ENCODE measurements around the gene SLC23A2.

SLC23A2 gene

DNA sequence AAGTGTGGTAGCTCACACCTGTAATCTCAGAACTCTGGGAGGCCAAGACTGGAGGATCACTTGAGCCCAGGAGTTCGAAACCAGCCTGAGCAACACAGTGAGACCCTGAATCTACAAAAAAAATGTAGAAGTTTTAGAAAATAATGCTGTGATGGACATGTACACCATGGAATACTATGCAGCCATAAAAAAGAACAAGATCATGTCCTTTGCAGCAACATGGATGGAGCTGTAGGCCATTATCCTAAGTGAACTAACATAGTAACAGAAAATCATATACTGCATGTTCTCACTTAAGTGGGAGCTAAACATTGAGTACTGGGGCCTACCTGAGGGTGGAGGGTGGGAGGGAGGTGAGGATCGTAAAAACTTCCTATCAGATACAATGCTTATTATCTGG is 168.8 kb downstream of the SLC23A2 start:
- H3K9me3 ChIP-seq (ENCODE audit: control insufficient read depth, low read length), result no peaks in the 10 kb centered on the region
- H3K4me1 ChIP-seq (ENCODE audit: control insufficient read depth, insufficient read depth, low read length, poor library complexity, severe bottlenecking), result peaks cover 10% of the 10 kb centered on the region
- H3K36me3 ChIP-seq (ENCODE audit: control insufficient read depth, insufficient read depth, low read length), result no peaks in the 10 kb centered on the region
- WGBS, 2 experiments (ENCODE audit: insufficient coverage in 2 of 2), result 40 to 80% methylated on average over 1 of the region's 2 CpGs
- H3K4me3 ChIP-seq (ENCODE audit: extremely low read depth, insufficient read depth, low read length, poor library complexity, severe bottlenecking), result no peak overlapping the region
- no peak overlapping the region for H3K27ac ChIP-seq (ENCODE audit: low read depth, low read length, severe bottlenecking)

DNA sequence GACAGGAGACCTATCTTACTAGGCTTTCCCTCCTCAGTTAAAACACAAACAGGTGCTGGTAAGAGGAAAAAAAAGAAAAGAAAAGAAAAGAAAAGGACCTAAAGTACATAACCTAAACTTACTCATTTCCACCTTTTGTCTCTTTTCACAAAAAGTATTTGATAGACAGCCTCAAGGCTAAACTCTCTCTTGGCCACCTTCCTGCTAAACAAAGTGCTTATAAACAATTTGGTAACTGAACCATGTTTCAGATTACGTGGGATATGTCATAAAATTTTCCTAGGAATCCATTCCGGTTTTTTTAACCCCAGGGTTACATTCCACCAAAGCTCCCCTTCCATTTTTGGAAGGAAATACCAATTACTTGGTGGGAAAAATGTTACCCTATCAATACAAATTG is 170.6 kb downstream of the SLC23A2 start:
- no peak overlapping the region for H3K27ac ChIP-seq (ENCODE audit: low read depth, low read length, severe bottlenecking)
- H3K4me1 ChIP-seq (ENCODE audit: control insufficient read depth, insufficient read depth, low read length, poor library complexity, severe bottlenecking), result peaks cover 5% of the 10 kb centered on the region
- H3K4me3 ChIP-seq (ENCODE audit: extremely low read depth, insufficient read depth, low read length, poor library complexity, severe bottlenecking), result no peak overlapping the region
- no peaks in the 10 kb centered on the region for H3K36me3 ChIP-seq (ENCODE audit: control insufficient read depth, insufficient read depth, low read length)
- no peaks in the 10 kb centered on the region for H3K9me3 ChIP-seq (ENCODE audit: control insufficient read depth, low read length)
- 86% methylated on average over 1 of the region's 2 CpGs; no CpG with 5 or more reads in 1 of the 2 experiments for WGBS, 2 experiments (ENCODE audit: insufficient coverage in 2 of 2)

DNA sequence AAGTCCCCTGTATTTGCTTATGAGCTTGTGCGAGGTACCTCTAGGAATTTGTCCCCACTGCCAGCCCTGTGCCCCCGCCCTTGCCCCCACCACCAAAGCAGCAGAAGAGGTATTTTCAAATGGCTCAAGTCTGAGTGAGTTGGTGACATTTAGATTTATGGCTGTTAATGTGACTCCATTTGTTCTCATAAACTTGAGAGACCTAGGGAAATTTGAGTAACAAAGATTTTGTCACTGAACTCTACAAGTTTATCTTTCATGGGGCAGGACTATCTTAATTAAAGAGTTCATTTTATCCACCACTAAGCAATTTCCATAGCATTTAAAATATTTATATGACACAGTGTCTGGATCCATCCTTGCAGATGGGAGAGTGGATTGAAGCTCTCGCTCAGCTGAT is 171.1 kb downstream of the SLC23A2 start:
- Histone ChIP-seq H3K4me3 (ENCODE audit: extremely low read depth, insufficient read depth, low read length, poor library complexity, severe bottlenecking) (no peak overlapping the region), H3K9me3 (ENCODE audit: control insufficient read depth, low read length) (no peaks in the 10 kb centered on the region), H3K27ac (ENCODE audit: low read depth, low read length, severe bottlenecking) (no peak overlapping the region), H3K4me1 (ENCODE audit: control insufficient read depth, insufficient read depth, low read length, poor library complexity, severe bottlenecking) (peaks cover 2% of the 10 kb centered on the region), H3K36me3 (ENCODE audit: control insufficient read depth, insufficient read depth, low read length) (no peaks in the 10 kb centered on the region)
- 65 to 83% methylated on average over 1 to 2 of the region's 3 CpGs for WGBS, 2 experiments (ENCODE audit: insufficient coverage in 2 of 2)

DNA sequence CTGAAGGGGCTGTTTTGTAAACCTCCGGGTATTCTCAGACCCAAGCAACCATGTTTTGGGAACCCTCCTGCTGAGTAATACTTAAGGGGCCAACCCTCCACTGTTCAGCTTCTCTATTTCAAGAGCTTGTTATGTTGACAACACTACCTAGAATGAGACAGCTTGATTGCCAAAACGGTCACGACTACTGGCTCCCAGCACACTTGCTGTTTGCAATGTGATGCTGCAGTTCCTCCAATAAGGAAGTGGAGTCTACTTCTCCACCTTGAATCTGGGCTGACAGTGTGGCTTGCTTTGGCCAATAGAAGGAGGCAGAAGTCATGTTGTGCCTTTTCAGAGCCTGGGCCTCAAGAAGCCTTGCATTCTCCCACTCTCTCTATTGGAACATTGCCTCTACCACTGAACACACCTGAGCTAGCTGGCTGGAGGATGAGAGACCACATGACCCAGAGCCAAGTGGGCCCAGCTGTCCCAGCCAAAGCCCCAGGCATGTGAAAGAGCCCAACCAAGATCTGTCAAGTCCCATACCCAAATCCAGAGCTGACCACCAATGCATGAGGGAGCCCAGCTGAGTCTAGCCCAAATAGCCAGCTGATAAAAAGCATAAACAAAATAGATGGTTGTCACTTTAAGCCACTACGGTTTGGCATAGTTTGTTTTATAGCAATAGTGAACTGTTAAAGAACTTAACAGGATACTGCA is 171.6 kb downstream of the SLC23A2 start:
- no peaks in the 10 kb centered on the region for H3K36me3 ChIP-seq (ENCODE audit: control insufficient read depth, insufficient read depth, low read length)
- H3K4me3 ChIP-seq (ENCODE audit: extremely low read depth, insufficient read depth, low read length, poor library complexity, severe bottlenecking), result no peak overlapping the region
- H3K27ac ChIP-seq (ENCODE audit: low read depth, low read length, severe bottlenecking), result no peak overlapping the region
- peaks cover under 1% of the 10 kb centered on the region for H3K4me1 ChIP-seq (ENCODE audit: control insufficient read depth, insufficient read depth, low read length, poor library complexity, severe bottlenecking)
- H3K9me3 ChIP-seq (ENCODE audit: control insufficient read depth, low read length), result no peaks in the 10 kb centered on the region
- 63 to 81% methylated on average over 3 to 4 of the region's 4 CpGs for WGBS, 2 experiments (ENCODE audit: insufficient coverage in 2 of 2)

DNA sequence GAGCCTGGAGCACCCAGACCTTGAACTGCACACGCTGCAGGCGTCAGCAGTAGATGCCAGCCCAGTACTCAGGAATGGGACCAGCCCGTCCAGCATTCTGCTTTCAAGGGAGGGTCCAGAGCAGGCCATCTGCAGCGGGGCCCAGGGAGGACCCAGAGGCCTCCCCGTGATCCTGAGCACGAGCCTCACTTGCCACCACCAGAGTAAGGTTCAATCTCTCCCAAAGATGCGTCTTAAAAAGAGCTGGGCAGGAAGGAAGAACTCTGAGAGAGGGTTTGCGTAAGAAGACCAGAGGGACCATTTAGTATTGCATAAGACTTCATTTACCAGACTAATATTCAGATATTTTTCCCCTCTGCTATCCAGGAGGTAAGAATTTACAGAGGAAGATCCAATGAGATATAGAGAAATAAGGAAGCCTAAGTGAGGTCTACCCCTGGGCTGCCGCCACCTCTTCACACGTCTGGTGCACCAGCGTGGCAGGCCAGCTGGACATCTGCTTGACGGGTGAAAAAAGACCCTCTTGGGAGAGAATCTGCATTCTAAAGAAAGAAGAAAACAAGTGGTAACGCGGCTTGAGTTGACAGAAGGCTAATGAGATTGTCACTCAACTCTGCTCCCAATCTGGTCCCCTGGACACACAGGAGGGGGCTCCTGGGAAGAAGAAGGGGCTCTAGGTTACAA is 172.3 kb downstream of the SLC23A2 start:
- H3K27ac ChIP-seq (ENCODE audit: low read depth, low read length, severe bottlenecking), result no peak overlapping the region
- no peaks in the 10 kb centered on the region for H3K9me3 ChIP-seq (ENCODE audit: control insufficient read depth, low read length)
- no peak overlapping the region for H3K4me3 ChIP-seq (ENCODE audit: extremely low read depth, insufficient read depth, low read length, poor library complexity, severe bottlenecking)
- H3K36me3 ChIP-seq (ENCODE audit: control insufficient read depth, insufficient read depth, low read length), result no peaks in the 10 kb centered on the region
- WGBS, 2 experiments (ENCODE audit: insufficient coverage in 2 of 2), result 80 to 92% methylated on average over 10 to 11 of the region's 14 CpGs
- peaks cover 4% of the 10 kb centered on the region for H3K4me1 ChIP-seq (ENCODE audit: control insufficient read depth, insufficient read depth, low read length, poor library complexity, severe bottlenecking)

DNA sequence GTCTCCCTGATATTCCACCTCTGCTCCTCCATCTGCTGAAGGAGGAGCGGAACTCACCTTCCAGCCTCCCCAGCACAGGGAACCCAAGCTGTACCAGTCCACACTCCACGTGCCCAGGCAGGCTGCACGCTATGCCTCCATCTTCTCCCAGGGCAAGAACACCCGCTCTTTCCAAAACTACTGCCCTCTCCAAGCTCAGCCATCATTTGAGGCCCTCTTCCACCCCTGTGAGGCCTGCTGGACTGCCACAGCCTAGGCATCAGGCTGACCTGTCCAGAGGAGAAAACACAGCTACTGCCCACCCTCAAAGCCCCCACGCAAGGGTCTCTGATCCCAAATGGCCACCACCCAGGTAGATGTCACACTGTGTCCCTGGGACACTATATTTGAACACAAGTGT is 179.7 kb downstream of the SLC23A2 start:
- 89 to 100% methylated on average over 3 to 4 of the region's 5 CpGs for WGBS, 2 experiments (ENCODE audit: insufficient coverage in 2 of 2)
- Histone ChIP-seq H3K9me3 (ENCODE audit: control insufficient read depth, low read length) (no peaks in the 10 kb centered on the region), H3K36me3 (ENCODE audit: control insufficient read depth, insufficient read depth, low read length) (peaks cover 3% of the 10 kb centered on the region), H3K4me1 (ENCODE audit: control insufficient read depth, insufficient read depth, low read length, poor library complexity, severe bottlenecking) (peaks cover 7% of the 10 kb centered on the region), H3K27ac (ENCODE audit: low read depth, low read length, severe bottlenecking) (no peak overlapping the region), H3K4me3 (ENCODE audit: extremely low read depth, insufficient read depth, low read length, poor library complexity, severe bottlenecking) (peak overlapping the region; percentile 59)

DNA sequence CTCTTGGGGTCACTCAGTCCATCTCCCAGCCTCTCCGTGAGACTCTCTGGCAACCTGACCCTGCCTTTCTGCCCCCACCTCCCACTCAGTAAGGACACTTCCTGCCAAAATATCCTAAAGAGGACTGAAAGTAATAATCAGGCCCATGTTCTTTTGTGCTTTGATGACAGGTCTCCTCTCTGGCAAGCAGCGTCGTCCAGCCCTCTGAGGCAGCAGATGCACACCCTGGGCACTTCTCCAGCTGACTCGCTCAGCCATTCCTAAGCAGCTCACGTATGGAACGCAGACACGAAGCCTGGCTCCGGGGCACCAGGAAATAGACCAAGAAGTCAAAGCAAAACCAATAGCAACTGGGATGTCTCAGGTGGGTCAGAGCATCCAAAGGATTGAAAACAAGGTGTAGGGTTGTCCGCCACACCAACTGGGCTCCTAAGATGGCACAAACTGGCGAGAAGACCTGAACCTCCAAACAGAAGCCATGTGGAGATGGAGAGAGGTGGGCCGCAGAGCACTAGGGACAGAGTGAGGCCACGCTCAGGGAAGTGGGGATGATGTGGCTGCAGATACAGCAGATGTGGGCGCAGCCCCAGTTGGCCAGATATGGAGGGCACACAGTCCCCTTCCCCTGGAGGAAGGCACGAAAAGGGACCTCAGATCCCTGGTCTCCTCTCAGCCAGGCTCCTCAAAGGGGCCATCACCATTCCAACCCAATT is 180.3 kb downstream of the SLC23A2 start:
- H3K4me1 ChIP-seq (ENCODE audit: control insufficient read depth, insufficient read depth, low read length, poor library complexity, severe bottlenecking), result peaks cover 7% of the 10 kb centered on the region
- 92 to 95% methylated on average over 12 to 13 of the region's 14 CpGs for WGBS, 2 experiments (ENCODE audit: insufficient coverage in 2 of 2)
- no peak overlapping the region for H3K27ac ChIP-seq (ENCODE audit: low read depth, low read length, severe bottlenecking)
- H3K9me3 ChIP-seq (ENCODE audit: control insufficient read depth, low read length), result no peaks in the 10 kb centered on the region
- H3K4me3 ChIP-seq (ENCODE audit: extremely low read depth, insufficient read depth, low read length, poor library complexity, severe bottlenecking), result no peak overlapping the region
- H3K36me3 ChIP-seq (ENCODE audit: control insufficient read depth, insufficient read depth, low read length), result peaks cover 6% of the 10 kb centered on the region

DNA sequence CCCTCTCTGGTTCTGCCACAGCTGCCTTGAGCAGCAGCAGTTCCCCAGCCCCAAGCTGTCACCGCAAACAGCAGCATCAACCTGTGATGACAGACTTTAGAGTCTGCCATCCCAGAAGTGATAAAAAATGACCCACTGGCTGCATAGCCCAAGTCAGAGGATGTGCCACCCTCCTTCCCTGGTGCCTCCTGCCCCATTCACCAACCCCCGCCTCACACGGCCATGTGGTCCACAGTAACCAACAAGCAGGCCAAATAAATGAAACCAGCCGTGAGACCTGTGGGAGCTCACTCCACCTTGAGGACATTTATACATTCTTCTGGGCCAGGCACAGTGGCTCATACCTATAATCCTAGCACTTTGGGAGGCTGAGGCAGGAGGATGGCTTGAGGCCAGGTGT is 181.4 kb downstream of the SLC23A2 start:
- H3K9me3 ChIP-seq (ENCODE audit: control insufficient read depth, low read length), result no peaks in the 10 kb centered on the region
- peaks cover 6% of the 10 kb centered on the region for H3K36me3 ChIP-seq (ENCODE audit: control insufficient read depth, insufficient read depth, low read length)
- WGBS, 2 experiments (ENCODE audit: insufficient coverage in 2 of 2), result 95 to 98% methylated on average over 4 of the region's 4 CpGs
- no peak overlapping the region for H3K27ac ChIP-seq (ENCODE audit: low read depth, low read length, severe bottlenecking)
- H3K4me1 ChIP-seq (ENCODE audit: control insufficient read depth, insufficient read depth, low read length, poor library complexity, severe bottlenecking), result peaks cover 7% of the 10 kb centered on the region
- no peak overlapping the region for H3K4me3 ChIP-seq (ENCODE audit: extremely low read depth, insufficient read depth, low read length, poor library complexity, severe bottlenecking)

DNA sequence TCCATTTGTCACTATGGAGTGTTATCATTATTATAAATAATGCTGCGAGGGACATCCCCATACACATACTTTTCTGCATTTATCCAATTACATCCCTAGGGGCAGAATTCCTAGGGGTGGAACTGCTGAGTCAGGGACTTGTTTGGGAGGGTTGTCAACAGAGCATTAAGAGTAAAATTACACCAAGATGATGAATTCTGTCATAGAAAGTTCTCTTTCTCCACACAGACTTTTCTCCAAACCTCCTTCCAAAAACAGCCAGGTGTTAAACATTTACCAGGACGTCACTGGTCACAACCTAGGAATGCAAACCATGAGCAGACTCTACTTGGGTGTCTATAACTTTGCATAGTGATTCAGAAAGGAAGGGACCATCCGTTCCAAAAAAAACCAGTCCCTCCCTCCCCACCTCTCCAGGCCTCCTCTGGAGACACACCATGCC is 184.1 kb downstream of the SLC23A2 start:
- Histone ChIP-seq H3K36me3 (ENCODE audit: control insufficient read depth, insufficient read depth, low read length) (peaks cover 6% of the 10 kb centered on the region), H3K4me1 (ENCODE audit: control insufficient read depth, insufficient read depth, low read length, poor library complexity, severe bottlenecking) (peaks cover 10% of the 10 kb centered on the region), H3K4me3 (ENCODE audit: extremely low read depth, insufficient read depth, low read length, poor library complexity, severe bottlenecking) (no peak overlapping the region), H3K9me3 (ENCODE audit: control insufficient read depth, low read length) (no peaks in the 10 kb centered on the region), H3K27ac (ENCODE audit: low read depth, low read length, severe bottlenecking) (no peak overlapping the region)
- WGBS, 2 experiments (ENCODE audit: insufficient coverage in 2 of 2), result no CpG with 5 or more reads among the region's 3 CpGs

DNA sequence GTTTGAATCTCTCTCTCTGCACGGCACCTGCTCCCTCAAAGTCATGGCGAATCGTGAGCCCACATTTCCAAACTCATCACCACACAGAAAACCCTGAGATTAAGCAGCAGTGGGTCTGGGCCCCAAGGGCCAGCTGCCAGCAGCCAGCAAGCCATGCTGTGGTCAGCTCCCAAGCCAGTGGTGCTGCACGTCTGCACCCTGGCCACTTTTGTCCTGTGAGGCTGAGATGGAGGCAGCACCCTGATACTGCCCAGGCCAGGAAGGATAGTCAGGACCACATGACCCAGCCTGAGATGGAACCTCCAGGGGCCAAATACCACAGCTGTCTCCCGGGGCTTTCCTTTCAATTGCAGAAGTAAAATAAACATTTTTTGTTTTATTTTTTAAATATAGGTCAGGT is 185.7 kb downstream of the SLC23A2 start:
- Histone ChIP-seq H3K4me1 (ENCODE audit: control insufficient read depth, insufficient read depth, low read length, poor library complexity, severe bottlenecking) (peaks cover 9% of the 10 kb centered on the region), H3K9me3 (ENCODE audit: control insufficient read depth, low read length) (no peaks in the 10 kb centered on the region), H3K4me3 (ENCODE audit: extremely low read depth, insufficient read depth, low read length, poor library complexity, severe bottlenecking) (no peak overlapping the region), H3K36me3 (ENCODE audit: control insufficient read depth, insufficient read depth, low read length) (peaks cover 2% of the 10 kb centered on the region), H3K27ac (ENCODE audit: low read depth, low read length, severe bottlenecking) (no peak overlapping the region)
- 70 to 93% methylated on average over 2 to 4 of the region's 5 CpGs for WGBS, 2 experiments (ENCODE audit: insufficient coverage in 2 of 2)

All from mesodermal cell (in vitro differentiated cells).